WTC11 (cell line): Measurements from ENCODE around the gene LMF2. TPM values are rescaled to one million over a fixed set of nuclear protein-coding genes. Genes with fewer than 3 reads are reported as not detected.
A peak's percentile ranks its signal among the peaks of the same experiment; 100 is the strongest.

Source experiments
- ATAC-seq: fragments of 200-7000 bp; cut with Tn5 transposase; 2 replicates; pipeline ENCODE4 v1.10.0; 2021; ENCODE audit warnings: mild to moderate bottlenecking, moderate library complexity
- CTCF ChIA-PET: fragments of 300-600 bp; sonication (Branson Sonifier 250); formaldehyde crosslinking; loops from one replicate; lab custom pipeline; 2021; ENCODE audit warnings: antibody characterized with exemption; lab: Charles Lee
- POLR2A ChIA-PET: fragments of 350-600 bp; sonication (Branson Sonifier 250); formaldehyde crosslinking; loops from one replicate; lab custom pipeline; 2021; ENCODE audit warnings: antibody characterized with exemption; lab: Charles Lee
- DNase-seq: peaks from one replicate; pipeline ENCODE4 v3.0.0; 2021; ENCODE audit warnings: low spot score
- H3K27ac Mint-ChIP-seq: 2 replicates; pipeline ENCODE4 v1.8.0; 2021; ENCODE audit warnings: mixed read lengths
- H3K27me3 Mint-ChIP-seq: 2 replicates; pipeline ENCODE4 v1.8.0; 2021; ENCODE audit warnings: low read depth, mild to moderate bottlenecking, moderate library complexity, mixed read lengths
- H3K36me3 Mint-ChIP-seq: 2 replicates; pipeline ENCODE4 v1.8.0; 2021; ENCODE audit warnings: mixed read lengths
- H3K4me1 Mint-ChIP-seq: 2 replicates; pipeline ENCODE4 v1.8.0; 2022; ENCODE audit warnings: mixed read lengths
- H3K4me3 Mint-ChIP-seq: 2 replicates; pipeline ENCODE4 v1.8.0; 2021; ENCODE audit warnings: mild to moderate bottlenecking, moderate library complexity, mixed read lengths
- H3K9me3 Mint-ChIP-seq: 2 replicates; pipeline ENCODE4 v1.8.0; 2021; ENCODE audit warnings: mixed read lengths
- ARID4B ChIP-seq: sonication (generic); formaldehyde crosslinking; IDR thresholded peaks from 2 replicates; pipeline ENCODE4 v1.8.0; 2023; ENCODE audit warnings: missing genetic modification reagents, mild to moderate bottlenecking, borderline replicate concordance
- CBFB ChIP-seq: sonication (generic); formaldehyde crosslinking; IDR thresholded peaks from 2 replicates; pipeline ENCODE4 v1.8.1; 2022; ENCODE audit warnings: mild to moderate bottlenecking, low read depth, missing genetic modification reagents
- ETV6 ChIP-seq: sonication (generic); formaldehyde crosslinking; IDR thresholded peaks from 2 replicates; pipeline ENCODE4 v1.8.1; 2022; ENCODE audit warnings: mild to moderate bottlenecking, missing genetic modification reagents
- FOXJ3 ChIP-seq: sonication (generic); formaldehyde crosslinking; IDR thresholded peaks from 2 replicates; pipeline ENCODE4 v1.9.0; 2021; ENCODE audit warnings: missing genetic modification reagents, mild to moderate bottlenecking, borderline replicate concordance
- FOXK1 ChIP-seq: sonication (generic); formaldehyde crosslinking; IDR thresholded peaks from 2 replicates; pipeline ENCODE4 v1.8.0; 2022; ENCODE audit warnings: mild to moderate bottlenecking, moderate library complexity, missing genetic modification reagents
- GTF2I ChIP-seq: fragments of 250-450 bp; sonication (Bioruptor Pico); conservative IDR thresholded peaks from 2 replicates; pipeline ENCODE4 v1.4.0; 2021; ENCODE audit warnings: mild to moderate bottlenecking
- JUN ChIP-seq: sonication (generic); formaldehyde crosslinking; IDR thresholded peaks from 2 replicates; pipeline ENCODE4 v1.8.0; 2023; ENCODE audit warnings: mild to moderate bottlenecking, missing genetic modification reagents
- KAT7 ChIP-seq: sonication (generic); formaldehyde crosslinking; IDR thresholded peaks from 2 replicates; pipeline ENCODE4 v1.8.1; 2023; ENCODE audit warnings: missing genetic modification reagents, mild to moderate bottlenecking, borderline replicate concordance
- NFATC4 ChIP-seq: fragments of 250-450 bp; sonication (Bioruptor Pico); IDR thresholded peaks from 2 replicates; pipeline ENCODE4 v1.9.0; 2021; ENCODE audit warnings: mild to moderate bottlenecking
- NR1H2 ChIP-seq: sonication (generic); formaldehyde crosslinking; IDR thresholded peaks from 2 replicates; pipeline ENCODE4 v1.9.0; 2021; ENCODE audit warnings: mild to moderate bottlenecking, moderate library complexity, missing genetic modification reagents
- NR2C2 ChIP-seq: sonication (generic); formaldehyde crosslinking; IDR thresholded peaks from 2 replicates; pipeline ENCODE4 v1.8.0; 2022; ENCODE audit warnings: mild to moderate bottlenecking, missing genetic modification reagents
- SMAD3 ChIP-seq: sonication (generic); formaldehyde crosslinking; IDR thresholded peaks from 2 replicates; pipeline ENCODE4 v1.8.0; 2022; ENCODE audit warnings: missing genetic modification reagents, mild to moderate bottlenecking, borderline replicate concordance
- SP1 ChIP-seq: sonication (generic); formaldehyde crosslinking; conservative IDR thresholded peaks from 2 replicates; pipeline ENCODE4 v1.8.1; 2022; ENCODE audit warnings: missing genetic modification reagents
- TEAD1 ChIP-seq: sonication (generic); formaldehyde crosslinking; IDR thresholded peaks from 2 replicates; pipeline ENCODE4 v1.8.0; 2022; ENCODE audit warnings: mild to moderate bottlenecking, missing genetic modification reagents
- TEAD4 ChIP-seq: sonication (generic); formaldehyde crosslinking; IDR thresholded peaks from 2 replicates; pipeline ENCODE4 v1.8.0; 2022; ENCODE audit warnings: mild to moderate bottlenecking, missing genetic modification reagents
- TP53 ChIP-seq: sonication (generic); formaldehyde crosslinking; IDR thresholded peaks from 2 replicates; pipeline ENCODE4 v1.8.1; 2023; ENCODE audit warnings: mild to moderate bottlenecking, missing genetic modification reagents
- ZNF138 ChIP-seq: sonication (generic); formaldehyde crosslinking; conservative IDR thresholded peaks from 2 replicates; pipeline ENCODE4 v1.8.1; 2022; ENCODE audit warnings: mild to moderate bottlenecking, moderate library complexity, missing genetic modification reagents
- ZNF232 ChIP-seq: sonication (generic); formaldehyde crosslinking; IDR thresholded peaks from 2 replicates; pipeline ENCODE4 v1.8.0; 2022; ENCODE audit warnings: mild to moderate bottlenecking, missing genetic modification reagents
- ZNF416 ChIP-seq: fragments of 250-450 bp; sonication (Bioruptor Pico); IDR thresholded peaks from 2 replicates; pipeline ENCODE4 v1.9.0; 2021; ENCODE audit warnings: mild to moderate bottlenecking, inconsistent platforms
- ZNF532 ChIP-seq: fragments of 250-450 bp; sonication (Bioruptor Pico); IDR thresholded peaks from 2 replicates; pipeline ENCODE4 v1.9.0; 2021; ENCODE audit warnings: mild to moderate bottlenecking, borderline replicate concordance
- ZSCAN18 ChIP-seq: fragments of 250-450 bp; sonication (Bioruptor Pico); IDR thresholded peaks from 2 replicates; pipeline ENCODE4 v2.1.2; 2022; ENCODE audit warnings: mild to moderate bottlenecking, moderate library complexity
- total RNA-seq: library from RNA; stranded (reverse); gene quantifications from 3 replicates; pipeline ENCODE4 v1.2.3, GENCODE V29; 2021
- TF ChIP-seq, protein P1 (sequence below): sonication (generic); formaldehyde crosslinking; IDR thresholded peaks from 2 replicates; pipeline ENCODE4 v1.8.0; 2022; ENCODE audit warnings: mild to moderate bottlenecking, missing genetic modification reagents
- TF ChIP-seq, protein P2 (sequence below): fragments of 200-600 bp; IDR thresholded peaks from 2 replicates; pipeline ENCODE4 v1.8.0; 2022; ENCODE audit warnings: antibody characterized with exemption
- TF ChIP-seq, protein P3 (sequence below): fragments of 250-450 bp; sonication (Bioruptor Pico); IDR thresholded peaks from 2 replicates; pipeline ENCODE4 v1.9.0; 2021; ENCODE audit warnings: mild to moderate bottlenecking

LMF2 gene
- total RNA-seq, 1 experiment from 2014 or later, result 43.7 TPM

GRCh38 chr22:50529416-50529896 lies 22.0 kb upstream of the LMF2 start:
- DNase-seq (no peak), ATAC-seq (no peak)
- H3K27ac Mint-ChIP-seq, result no peak overlapping the region
- no peaks in the 10 kb centered on the region for H3K36me3 Mint-ChIP-seq
- H3K4me1 Mint-ChIP-seq, result peaks cover 19% of the 10 kb centered on the region
- peaks cover 78% of the 10 kb centered on the region for H3K27me3 Mint-ChIP-seq
- no peaks in the 10 kb centered on the region for H3K9me3 Mint-ChIP-seq
- ChIA-PET CTCF (interaction anchor here (1.6 to 2.4 kb wide), 2 partner anchors 34 to 171 kb away, joined by 6 to 9 read pairs; partner anchors contain the start of gene SYCE3), POLR2A (no interaction called here)
- H3K4me3 Mint-ChIP-seq, result peak overlapping the region; percentile 10; the same call in 1 of the 2 replicates
- TF ChIP-seq SP1 (CRISPR knock-in tag) (no peak), FOXK1 (CRISPR knock-in tag) (no peak), ARID4B (CRISPR knock-in tag) (no peak), ZNF532 (CRISPR knock-in tag) (no peak), NR2C2 (CRISPR knock-in tag) (0 out of 2 replicates have a peak, but pooled peaks have one; percentile 2), GTF2I (no peak), KAT7 (CRISPR knock-in tag) (no peak), ZNF138 (CRISPR knock-in tag) (no peak), ZSCAN18 (no peak), JUN (CRISPR knock-in tag) (no peak), TEAD1 (CRISPR knock-in tag) (no peak), NR1H2 (CRISPR knock-in tag) (no peak), CBFB (0 out of 2 replicates have a peak, but pooled peaks have one; percentile 36), FOXJ3 (CRISPR knock-in tag) (no peak), ETV6 (CRISPR knock-in tag) (no peak), TEAD4 (CRISPR knock-in tag) (no peak), TP53 (CRISPR knock-in tag) (no peak), NFATC4 (CRISPR knock-in tag) (no peak), ZNF416 (CRISPR knock-in tag) (no peak), ZNF232 (CRISPR knock-in tag) (0 out of 2 replicates have a peak, but pooled peaks have one; percentile 30), SMAD3 (CRISPR knock-in tag) (no peak)
- TF ChIP-seq, protein P1, sequence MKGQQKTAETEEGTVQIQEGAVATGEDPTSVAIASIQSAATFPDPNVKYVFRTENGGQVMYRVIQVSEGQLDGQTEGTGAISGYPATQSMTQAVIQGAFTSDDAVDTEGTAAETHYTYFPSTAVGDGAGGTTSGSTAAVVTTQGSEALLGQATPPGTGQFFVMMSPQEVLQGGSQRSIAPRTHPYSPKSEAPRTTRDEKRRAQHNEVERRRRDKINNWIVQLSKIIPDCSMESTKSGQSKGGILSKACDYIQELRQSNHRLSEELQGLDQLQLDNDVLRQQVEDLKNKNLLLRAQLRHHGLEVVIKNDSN (CRISPR knock-in tag), result 0 out of 2 replicates have a peak, but pooled peaks have one; percentile 45
- TF ChIP-seq, protein P2, sequence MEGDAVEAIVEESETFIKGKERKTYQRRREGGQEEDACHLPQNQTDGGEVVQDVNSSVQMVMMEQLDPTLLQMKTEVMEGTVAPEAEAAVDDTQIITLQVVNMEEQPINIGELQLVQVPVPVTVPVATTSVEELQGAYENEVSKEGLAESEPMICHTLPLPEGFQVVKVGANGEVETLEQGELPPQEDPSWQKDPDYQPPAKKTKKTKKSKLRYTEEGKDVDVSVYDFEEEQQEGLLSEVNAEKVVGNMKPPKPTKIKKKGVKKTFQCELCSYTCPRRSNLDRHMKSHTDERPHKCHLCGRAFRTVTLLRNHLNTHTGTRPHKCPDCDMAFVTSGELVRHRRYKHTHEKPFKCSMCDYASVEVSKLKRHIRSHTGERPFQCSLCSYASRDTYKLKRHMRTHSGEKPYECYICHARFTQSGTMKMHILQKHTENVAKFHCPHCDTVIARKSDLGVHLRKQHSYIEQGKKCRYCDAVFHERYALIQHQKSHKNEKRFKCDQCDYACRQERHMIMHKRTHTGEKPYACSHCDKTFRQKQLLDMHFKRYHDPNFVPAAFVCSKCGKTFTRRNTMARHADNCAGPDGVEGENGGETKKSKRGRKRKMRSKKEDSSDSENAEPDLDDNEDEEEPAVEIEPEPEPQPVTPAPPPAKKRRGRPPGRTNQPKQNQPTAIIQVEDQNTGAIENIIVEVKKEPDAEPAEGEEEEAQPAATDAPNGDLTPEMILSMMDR, result no peak
- TF ChIP-seq, protein P3, sequence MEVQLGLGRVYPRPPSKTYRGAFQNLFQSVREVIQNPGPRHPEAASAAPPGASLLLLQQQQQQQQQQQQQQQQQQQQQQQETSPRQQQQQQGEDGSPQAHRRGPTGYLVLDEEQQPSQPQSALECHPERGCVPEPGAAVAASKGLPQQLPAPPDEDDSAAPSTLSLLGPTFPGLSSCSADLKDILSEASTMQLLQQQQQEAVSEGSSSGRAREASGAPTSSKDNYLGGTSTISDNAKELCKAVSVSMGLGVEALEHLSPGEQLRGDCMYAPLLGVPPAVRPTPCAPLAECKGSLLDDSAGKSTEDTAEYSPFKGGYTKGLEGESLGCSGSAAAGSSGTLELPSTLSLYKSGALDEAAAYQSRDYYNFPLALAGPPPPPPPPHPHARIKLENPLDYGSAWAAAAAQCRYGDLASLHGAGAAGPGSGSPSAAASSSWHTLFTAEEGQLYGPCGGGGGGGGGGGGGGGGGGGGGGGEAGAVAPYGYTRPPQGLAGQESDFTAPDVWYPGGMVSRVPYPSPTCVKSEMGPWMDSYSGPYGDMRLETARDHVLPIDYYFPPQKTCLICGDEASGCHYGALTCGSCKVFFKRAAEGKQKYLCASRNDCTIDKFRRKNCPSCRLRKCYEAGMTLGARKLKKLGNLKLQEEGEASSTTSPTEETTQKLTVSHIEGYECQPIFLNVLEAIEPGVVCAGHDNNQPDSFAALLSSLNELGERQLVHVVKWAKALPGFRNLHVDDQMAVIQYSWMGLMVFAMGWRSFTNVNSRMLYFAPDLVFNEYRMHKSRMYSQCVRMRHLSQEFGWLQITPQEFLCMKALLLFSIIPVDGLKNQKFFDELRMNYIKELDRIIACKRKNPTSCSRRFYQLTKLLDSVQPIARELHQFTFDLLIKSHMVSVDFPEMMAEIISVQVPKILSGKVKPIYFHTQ (CRISPR knock-in tag), result no peak
